ENCODE measurements around the gene CD300E.

Gene CD300E

GRCh38 chr17:74619077-74619673, 4.4 kb downstream of the CD300E start:
- Mint-ChIP-seq H3K9me3 (no peaks in the 10 kb centered on the region), H3K36me3 (ENCODE audit: low read depth) (no peaks in the 10 kb centered on the region), H3K4me3 (no peak overlapping the region), H3K27ac (no peak overlapping the region), H3K4me1 (ENCODE audit: low read depth) (no peaks in the 10 kb centered on the region), H3K27me3 (peaks cover 59% of the 10 kb centered on the region)
- no peak for DNase-seq

- peaks cover 55% of the 10 kb centered on the region for H3K27me3 Mint-ChIP-seq
- no peaks in the 10 kb centered on the region for H3K4me1 Mint-ChIP-seq (ENCODE audit: low read depth)
- H3K4me3 Mint-ChIP-seq = no peak overlapping the region
- no peaks in the 10 kb centered on the region for H3K36me3 Mint-ChIP-seq (ENCODE audit: low read depth)
- H3K9me3 Mint-ChIP-seq = no peaks in the 10 kb centered on the region
- no peak for DNase-seq
- H3K27ac Mint-ChIP-seq = no peak overlapping the region
These were observed 5.1 kb downstream of the CD300E start for GRCh38 chr17:74618451-74618850.

- H3K9me3 Mint-ChIP-seq = no peaks in the 10 kb centered on the region
- H3K27me3 Mint-ChIP-seq = peaks cover 42% of the 10 kb centered on the region
- no peaks in the 10 kb centered on the region for H3K36me3 Mint-ChIP-seq (ENCODE audit: low read depth)
- DNase-seq = no peak
- H3K4me1 Mint-ChIP-seq (ENCODE audit: low read depth) = peaks cover 6% of the 10 kb centered on the region
- H3K4me3 Mint-ChIP-seq = no peak overlapping the region
- H3K27ac Mint-ChIP-seq = no peak overlapping the region
These were observed 6.8 kb downstream of the CD300E start for GRCh38 chr17:74616696-74617095.

- Mint-ChIP-seq H3K27ac (no peak overlapping the region), H3K9me3 (no peaks in the 10 kb centered on the region), H3K36me3 (ENCODE audit: low read depth) (no peaks in the 10 kb centered on the region), H3K4me3 (no peak overlapping the region), H3K27me3 (peaks cover 30% of the 10 kb centered on the region), H3K4me1 (ENCODE audit: low read depth) (peaks cover 6% of the 10 kb centered on the region)
- no peak for DNase-seq
These were observed 11.5 kb downstream of the CD300E start for GRCh38 chr17:74612046-74612445.

- H3K4me1 Mint-ChIP-seq (ENCODE audit: low read depth) = peaks cover 6% of the 10 kb centered on the region
- no peak overlapping the region for H3K27ac Mint-ChIP-seq
- DNase-seq = no peak
- no peaks in the 10 kb centered on the region for H3K36me3 Mint-ChIP-seq (ENCODE audit: low read depth)
- H3K4me3 Mint-ChIP-seq = no peak overlapping the region
- H3K27me3 Mint-ChIP-seq = peaks cover 14% of the 10 kb centered on the region
- H3K9me3 Mint-ChIP-seq = no peaks in the 10 kb centered on the region
These were observed 13.4 kb downstream of the CD300E start for GRCh38 chr17:74610108-74610507.

GRCh38 chr17:74608511-74608910, 15.0 kb downstream of the CD300E start:
- Mint-ChIP-seq H3K27me3 (peaks cover 9% of the 10 kb centered on the region), H3K9me3 (no peaks in the 10 kb centered on the region), H3K4me3 (no peak overlapping the region), H3K27ac (no peak overlapping the region), H3K36me3 (ENCODE audit: low read depth) (no peaks in the 10 kb centered on the region), H3K4me1 (ENCODE audit: low read depth) (peaks cover 6% of the 10 kb centered on the region)
- no peak for DNase-seq

GRCh38 chr17:74607221-74607620, 16.3 kb downstream of the CD300E start:
- H3K4me1 Mint-ChIP-seq (ENCODE audit: low read depth) = peaks cover 3% of the 10 kb centered on the region
- no peak overlapping the region for H3K4me3 Mint-ChIP-seq
- H3K9me3 Mint-ChIP-seq = no peaks in the 10 kb centered on the region
- no peaks in the 10 kb centered on the region for H3K36me3 Mint-ChIP-seq (ENCODE audit: low read depth)
- DNase-seq = no peak
- no peak overlapping the region for H3K27ac Mint-ChIP-seq
- H3K27me3 Mint-ChIP-seq = peaks cover 13% of the 10 kb centered on the region

- peaks cover 3% of the 10 kb centered on the region for H3K4me1 Mint-ChIP-seq (ENCODE audit: low read depth)
- no peak for DNase-seq
- no peaks in the 10 kb centered on the region for H3K9me3 Mint-ChIP-seq
- H3K27me3 Mint-ChIP-seq = peaks cover 16% of the 10 kb centered on the region
- H3K36me3 Mint-ChIP-seq (ENCODE audit: low read depth) = no peaks in the 10 kb centered on the region
- no peak overlapping the region for H3K27ac Mint-ChIP-seq
- H3K4me3 Mint-ChIP-seq = no peak overlapping the region
These were observed 17.5 kb downstream of the CD300E start for GRCh38 chr17:74606050-74606449.

GRCh38 chr17:74605361-74605760, 18.2 kb downstream of the CD300E start:
- peaks cover 3% of the 10 kb centered on the region for H3K4me1 Mint-ChIP-seq (ENCODE audit: low read depth)
- H3K9me3 Mint-ChIP-seq = no peaks in the 10 kb centered on the region
- no peak overlapping the region for H3K27ac Mint-ChIP-seq

GRCh38 chr17:74604761-74605160, 18.8 kb downstream of the CD300E start:
- no peak overlapping the region for H3K4me3 Mint-ChIP-seq
- no peaks in the 10 kb centered on the region for H3K9me3 Mint-ChIP-seq
- H3K4me1 Mint-ChIP-seq (ENCODE audit: low read depth) = peaks cover 3% of the 10 kb centered on the region
- DNase-seq = no peak
- H3K27me3 Mint-ChIP-seq = peaks cover 18% of the 10 kb centered on the region
- H3K27ac Mint-ChIP-seq = no peak overlapping the region
- no peaks in the 10 kb centered on the region for H3K36me3 Mint-ChIP-seq (ENCODE audit: low read depth)

More at GRCh38 chr17:74605361-74605760, 18.2 kb downstream of the CD300E start:
- Mint-ChIP-seq H3K27me3 (peaks cover 18% of the 10 kb centered on the region), H3K36me3 (ENCODE audit: low read depth) (no peaks in the 10 kb centered on the region), H3K4me3 (no peak overlapping the region)
- no peak for DNase-seq

GRCh38 chr17:74604200-74604599, 19.3 kb downstream of the CD300E start:
- Mint-ChIP-seq H3K4me1 (ENCODE audit: low read depth) (peaks cover 5% of the 10 kb centered on the region), H3K4me3 (no peak overlapping the region), H3K27ac (no peak overlapping the region), H3K36me3 (ENCODE audit: low read depth) (no peaks in the 10 kb centered on the region), H3K9me3 (no peaks in the 10 kb centered on the region), H3K27me3 (peaks cover 21% of the 10 kb centered on the region)
- no peak for DNase-seq

- H3K9me3 Mint-ChIP-seq = no peaks in the 10 kb centered on the region
- H3K4me1 Mint-ChIP-seq (ENCODE audit: low read depth) = peaks cover 8% of the 10 kb centered on the region
- no peak overlapping the region for H3K27ac Mint-ChIP-seq
- no peak for DNase-seq
- no peak overlapping the region for H3K4me3 Mint-ChIP-seq
- H3K27me3 Mint-ChIP-seq = peaks cover 24% of the 10 kb centered on the region
- no peaks in the 10 kb centered on the region for H3K36me3 Mint-ChIP-seq (ENCODE audit: low read depth)
These were observed 19.8 kb downstream of the CD300E start for GRCh38 chr17:74603746-74604145.

GRCh38 chr17:74603037-74603635, 20.4 kb downstream of the CD300E start:
- H3K4me3 Mint-ChIP-seq = no peak overlapping the region
- H3K4me1 Mint-ChIP-seq (ENCODE audit: low read depth) = peaks cover 13% of the 10 kb centered on the region
- H3K27ac Mint-ChIP-seq = no peak overlapping the region
- H3K9me3 Mint-ChIP-seq = no peaks in the 10 kb centered on the region
- no peak for DNase-seq
- no peaks in the 10 kb centered on the region for H3K36me3 Mint-ChIP-seq (ENCODE audit: low read depth)
- peaks cover 25% of the 10 kb centered on the region for H3K27me3 Mint-ChIP-seq

- H3K4me1 Mint-ChIP-seq (ENCODE audit: low read depth) = peaks cover 13% of the 10 kb centered on the region
- no peak overlapping the region for H3K27ac Mint-ChIP-seq
- H3K27me3 Mint-ChIP-seq = peaks cover 20% of the 10 kb centered on the region
- no peak overlapping the region for H3K4me3 Mint-ChIP-seq
- DNase-seq = no peak
- no peaks in the 10 kb centered on the region for H3K9me3 Mint-ChIP-seq
- no peaks in the 10 kb centered on the region for H3K36me3 Mint-ChIP-seq (ENCODE audit: low read depth)
These were observed 21.5 kb downstream of the CD300E start for GRCh38 chr17:74601944-74602572.

GRCh38 chr17:74599448-74599939, 24.0 kb downstream of the CD300E start:
- peaks cover 20% of the 10 kb centered on the region for H3K27me3 Mint-ChIP-seq
- H3K27ac Mint-ChIP-seq = no peak overlapping the region
- no peaks in the 10 kb centered on the region for H3K9me3 Mint-ChIP-seq
- no peak for DNase-seq
- no peak overlapping the region for H3K4me3 Mint-ChIP-seq
- peaks cover 13% of the 10 kb centered on the region for H3K4me1 Mint-ChIP-seq (ENCODE audit: low read depth)
- H3K36me3 Mint-ChIP-seq (ENCODE audit: low read depth) = no peaks in the 10 kb centered on the region

Data from activated T-cell treated with anti-CD3 and anti-CD28 coated beads, Interleukin-2, amount 50 U/mL, for 24 hours (primary cell).